T1000 (cell line): Measurements from ENCODE around the gene DENND5A.
"Not testable (repeated sequence)": the region's sequence is repeated elsewhere in the genome, so short reads cannot be mapped to it uniquely, and the experiment has no call there.

Experiments
- DNase-seq: peaks from one replicate; lab custom pipeline; 2025; ENCODE audit warnings: mixed read lengths; lab: John Stamatoyannopoulos, UW

DENND5A gene

DNA sequence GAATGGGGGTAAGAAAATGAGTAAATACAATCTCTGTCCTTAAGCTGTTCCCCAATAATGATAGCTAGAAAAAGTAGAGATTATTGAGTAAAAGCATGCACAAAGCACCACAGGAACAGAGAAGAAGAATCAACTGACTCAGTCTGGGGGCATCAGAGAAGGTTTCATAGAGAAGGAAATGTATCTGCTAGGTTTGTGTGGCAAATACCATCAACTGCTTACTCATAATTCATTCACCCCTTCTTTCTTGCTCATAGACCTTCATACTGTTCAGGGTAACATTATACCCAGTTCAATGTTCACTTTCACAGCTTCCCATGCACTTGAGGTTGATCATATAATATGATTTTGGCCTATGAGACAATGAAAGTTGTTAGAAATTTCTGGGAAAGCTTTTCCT lies 88.6 kb downstream of the DENND5A start:
- DNase-seq, result no peak

DNA sequence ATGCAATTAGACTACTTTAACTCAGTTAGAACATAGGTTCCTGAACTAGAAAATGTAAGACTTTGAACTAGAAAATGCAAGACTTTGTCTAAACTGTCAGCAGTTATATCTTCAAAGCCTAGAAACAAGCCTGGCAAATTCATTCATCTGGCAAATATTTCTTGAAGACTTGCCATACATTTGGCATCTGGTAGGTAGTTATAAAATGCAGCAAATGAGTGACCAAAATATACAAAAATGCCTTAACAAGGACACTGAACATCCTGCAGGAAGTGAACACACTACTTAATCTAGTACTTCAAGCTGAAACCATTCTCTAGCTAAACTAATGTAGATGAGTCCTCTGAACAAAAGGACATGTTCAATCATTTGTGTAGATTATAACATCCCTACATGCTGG lies 89.0 kb downstream of the DENND5A start:
- DNase-seq, result no peak

DNA sequence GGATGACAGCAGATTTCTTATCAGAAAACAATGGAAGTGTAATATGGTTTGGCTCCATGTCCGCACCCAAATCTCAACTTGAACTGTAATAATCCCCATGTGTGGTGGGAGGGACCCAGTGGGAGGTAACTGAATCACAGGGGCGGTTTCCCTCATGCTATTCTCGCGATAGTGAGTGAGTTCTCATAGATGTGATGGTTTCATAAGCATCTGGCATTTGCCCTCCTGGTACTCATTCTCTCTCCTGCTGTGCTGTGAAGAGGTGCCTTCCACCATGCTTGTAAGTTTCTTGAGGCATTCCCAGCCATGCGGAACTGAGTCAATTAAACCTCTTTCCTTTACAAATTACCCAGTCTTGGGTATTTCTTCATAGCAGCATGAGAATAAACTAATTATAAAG lies 92.8 kb downstream of the DENND5A start:
- DNase-seq, result no peak

DNA sequence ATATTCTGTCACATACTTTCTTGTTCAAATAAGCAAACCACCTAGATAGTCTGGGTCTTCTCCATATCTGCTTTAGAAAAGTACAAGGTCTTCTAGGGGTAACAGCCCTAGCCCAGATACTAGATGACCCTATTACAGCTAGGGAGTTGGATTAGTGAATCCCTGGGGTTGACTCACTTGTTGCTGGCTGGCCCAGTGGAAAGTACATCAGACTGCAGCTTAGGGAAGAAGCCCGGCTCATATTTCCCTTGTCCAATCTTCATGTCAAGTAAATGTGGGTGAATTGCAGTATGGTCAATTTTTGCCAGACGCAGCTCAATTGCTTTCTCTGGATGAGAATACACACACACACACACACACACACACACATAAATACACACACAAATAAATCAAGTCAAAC lies 94.7 kb downstream of the DENND5A start:
- no peak for DNase-seq

DNA sequence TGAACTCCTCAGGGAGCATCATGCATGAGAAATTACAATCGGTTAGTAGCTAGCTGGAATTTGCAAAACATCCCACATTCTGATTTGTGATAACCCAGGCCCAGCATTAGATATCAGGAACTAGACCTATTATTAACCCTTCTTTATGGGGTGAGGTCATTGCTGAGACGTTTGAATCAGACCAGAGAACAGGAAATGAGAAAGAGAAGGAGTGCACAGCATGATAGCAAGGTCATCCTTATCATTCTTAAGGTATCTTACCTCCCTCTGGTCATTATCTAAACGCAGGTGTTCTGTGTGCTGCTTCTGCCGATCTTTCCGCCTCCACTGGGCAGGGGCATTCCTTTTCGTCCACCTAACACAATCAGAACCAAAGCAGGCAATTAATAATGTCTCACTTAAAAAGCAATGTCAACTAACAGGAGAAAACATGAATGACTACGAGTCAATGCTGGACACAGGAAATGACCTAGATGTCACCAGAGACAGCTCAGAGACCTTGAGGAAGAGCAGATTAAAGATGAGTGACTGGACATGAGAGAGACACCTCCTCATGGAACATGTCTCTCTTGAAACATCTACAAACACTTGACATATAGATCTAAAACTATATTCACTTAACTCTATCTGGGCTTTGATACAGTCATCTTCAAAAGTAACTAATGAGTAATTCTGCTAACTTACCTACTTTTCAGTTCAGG lies 95.4 kb downstream of the DENND5A start:
- no peak for DNase-seq

DNA sequence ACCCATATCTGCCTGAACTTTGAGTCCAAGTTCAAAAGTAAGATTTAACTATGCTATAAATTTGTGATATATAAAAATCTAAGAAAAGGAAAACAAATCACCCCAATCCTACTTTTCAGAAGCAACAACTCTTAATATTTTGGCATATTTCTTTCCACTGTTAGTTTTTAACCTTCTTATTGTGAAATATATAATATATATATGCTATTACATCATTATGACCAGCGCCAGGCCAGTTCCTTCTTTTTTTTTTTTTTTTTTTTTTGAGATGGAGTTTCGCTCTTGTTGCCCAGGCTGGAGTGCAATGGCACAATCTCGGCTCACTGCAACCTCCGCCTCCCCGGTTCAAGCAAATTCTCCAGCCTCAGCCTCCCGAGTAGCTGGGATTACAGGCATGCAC lies 103.2 kb downstream of the DENND5A start:
- not testable (repeated sequence) for DNase-seq

DNA sequence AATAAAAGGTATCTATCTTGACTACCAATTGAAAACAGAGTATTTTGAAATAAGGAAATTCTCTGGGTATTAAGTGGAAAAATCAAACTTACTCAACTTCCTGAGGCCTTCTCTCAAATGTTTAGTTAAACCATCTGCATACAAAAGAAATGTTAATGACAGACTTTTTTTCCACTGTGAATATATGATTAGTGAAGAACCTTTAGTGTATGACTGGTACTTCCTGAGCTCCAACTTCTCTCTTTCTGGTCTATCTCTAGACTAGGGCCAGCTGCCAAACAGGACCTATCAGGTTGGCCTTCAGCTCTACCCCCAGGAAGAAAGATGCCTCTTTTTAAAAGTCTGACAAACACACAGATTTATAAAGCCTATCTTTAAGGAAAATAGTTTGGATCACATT lies 105.0 kb downstream of the DENND5A start:
- DNase-seq, result no peak

DNA sequence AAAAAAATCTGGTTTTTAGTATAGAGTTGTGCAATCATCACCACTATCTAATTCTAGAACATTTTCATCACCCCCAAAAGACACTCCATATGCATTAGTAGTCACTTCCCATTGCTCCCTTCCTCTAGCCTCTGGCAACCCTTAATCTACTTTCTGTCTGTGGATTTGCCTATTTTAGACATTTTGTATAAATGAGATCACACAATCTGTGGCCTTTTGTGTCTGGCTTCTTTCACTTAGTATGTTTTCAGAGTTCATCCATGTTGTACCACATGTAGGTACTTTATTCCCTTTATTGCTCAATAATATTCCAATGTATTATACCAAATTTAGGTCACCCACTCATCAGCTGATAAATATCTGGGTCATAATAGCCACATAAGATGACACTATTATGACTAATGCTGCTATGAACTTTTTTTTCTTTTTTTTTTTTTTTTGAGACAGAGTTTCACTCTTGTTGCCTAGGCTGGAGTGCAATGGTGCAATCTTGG lies 106.2 kb downstream of the DENND5A start:
- DNase-seq, result no peak

DNA sequence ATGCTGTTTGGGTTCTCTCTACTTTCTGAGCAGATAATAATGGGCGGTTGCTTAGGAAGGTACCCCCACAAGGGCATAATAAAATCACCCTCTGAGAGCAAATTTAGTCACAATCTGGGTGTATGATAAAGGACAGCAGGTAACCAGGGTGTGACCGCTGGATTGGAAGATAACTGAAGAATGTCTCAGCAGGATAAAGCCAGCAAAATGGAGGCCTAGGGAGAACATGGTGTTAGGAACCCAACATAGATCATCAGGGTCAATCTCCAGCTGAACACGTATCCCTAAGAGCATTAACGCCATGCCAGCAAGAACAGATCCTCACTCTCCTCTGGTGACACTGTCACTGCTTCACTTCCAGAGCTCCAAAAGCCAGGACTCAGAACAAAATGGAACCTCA lies 109.2 kb downstream of the DENND5A start:
- no peak for DNase-seq

DNA sequence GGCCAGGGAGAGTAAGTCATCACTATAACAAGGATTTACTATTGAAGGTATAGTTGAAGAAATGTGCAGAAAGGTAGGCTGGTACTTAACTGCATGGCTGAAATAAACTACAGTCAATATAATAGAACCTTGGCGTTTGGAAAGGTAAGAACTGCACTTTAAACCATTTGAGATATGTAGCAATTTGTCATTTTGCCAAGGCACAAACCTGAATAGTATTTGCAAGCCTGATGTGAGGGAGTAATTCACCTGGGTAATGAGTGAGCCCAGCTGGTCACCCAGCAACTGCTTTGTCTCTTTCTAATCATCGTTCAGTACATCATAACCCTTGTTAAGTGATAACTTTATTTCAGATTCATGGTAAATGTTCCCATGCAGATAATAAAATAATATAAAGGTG lies 111.5 kb downstream of the DENND5A start:
- DNase-seq, result no peak

DNA sequence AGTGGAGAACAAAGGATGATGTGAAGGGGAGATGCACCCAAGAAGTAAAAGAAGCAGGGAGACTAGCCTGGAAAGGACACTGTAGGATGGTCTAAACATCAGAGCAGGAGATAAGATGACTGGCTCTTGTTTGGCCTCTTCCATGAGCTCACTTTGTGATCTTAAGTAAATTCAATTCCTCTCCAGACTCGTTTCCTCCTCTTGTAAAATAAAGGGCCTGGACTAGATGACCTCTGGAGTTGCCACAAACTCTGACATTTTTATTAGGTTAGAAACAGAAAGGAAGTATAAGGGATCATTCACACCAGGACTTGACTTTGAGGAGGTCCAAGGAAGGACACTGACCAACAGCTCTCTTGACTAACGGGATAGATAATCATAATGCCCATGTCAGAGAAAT lies 113.5 kb downstream of the DENND5A start:
- DNase-seq, result no peak

DNA sequence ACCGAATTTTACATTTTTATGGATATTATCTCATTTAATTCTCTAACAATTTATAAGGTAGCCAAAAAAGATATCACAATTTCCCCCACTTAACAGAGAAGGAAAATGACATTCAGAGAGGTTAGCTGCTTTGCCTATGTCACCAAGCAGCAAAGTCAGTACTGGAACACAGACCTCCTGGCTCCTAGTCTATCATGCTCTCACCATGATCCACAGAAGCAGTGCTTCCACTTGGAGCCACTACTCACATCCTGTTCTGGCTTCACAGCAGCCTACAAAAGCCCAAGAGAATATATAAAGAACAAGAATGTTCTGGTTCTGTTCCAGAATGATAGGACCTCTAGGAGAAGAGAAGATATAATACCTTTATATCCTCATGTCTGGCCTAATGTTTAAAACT lies 114.2 kb downstream of the DENND5A start:
- no peak for DNase-seq

DNA sequence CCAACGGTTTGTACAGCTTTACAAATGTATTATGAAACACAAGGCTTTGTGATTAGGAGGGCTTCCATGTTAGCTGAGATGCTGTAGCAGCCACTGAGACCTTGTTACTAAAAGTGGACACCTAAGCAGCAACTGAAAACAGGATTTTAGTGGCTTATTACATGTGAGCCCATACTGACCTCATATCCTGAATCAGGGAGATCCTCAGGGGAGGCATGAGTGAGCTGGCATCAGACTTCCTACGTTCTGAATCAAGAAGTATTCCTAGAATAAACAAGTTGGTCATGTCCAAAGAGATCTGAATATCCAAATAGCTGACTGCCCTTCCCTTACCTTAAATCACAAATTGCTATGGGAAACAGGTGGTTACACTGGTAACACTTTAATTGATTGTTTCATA lies 114.6 kb downstream of the DENND5A start:
- no peak for DNase-seq

DNA sequence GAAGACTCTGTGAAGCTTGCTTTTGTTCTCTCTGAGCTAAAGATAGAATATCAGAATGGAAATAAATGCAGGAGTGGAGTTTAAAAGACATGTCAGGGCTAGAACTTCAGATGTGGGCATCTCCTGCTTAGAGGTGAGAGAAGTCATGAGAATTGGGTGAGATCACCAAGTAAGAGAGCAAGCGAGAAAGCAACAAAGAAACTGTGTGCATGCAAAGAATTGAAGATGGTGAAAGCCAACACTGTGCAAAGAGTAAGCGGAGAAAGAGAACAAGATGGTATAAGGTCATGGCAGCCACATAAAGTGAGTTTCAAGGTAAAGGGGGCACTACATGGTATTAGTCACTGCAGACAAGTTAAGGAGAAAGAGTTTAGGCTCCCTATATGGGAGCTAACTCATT lies 116.4 kb downstream of the DENND5A start:
- no peak for DNase-seq

DNA sequence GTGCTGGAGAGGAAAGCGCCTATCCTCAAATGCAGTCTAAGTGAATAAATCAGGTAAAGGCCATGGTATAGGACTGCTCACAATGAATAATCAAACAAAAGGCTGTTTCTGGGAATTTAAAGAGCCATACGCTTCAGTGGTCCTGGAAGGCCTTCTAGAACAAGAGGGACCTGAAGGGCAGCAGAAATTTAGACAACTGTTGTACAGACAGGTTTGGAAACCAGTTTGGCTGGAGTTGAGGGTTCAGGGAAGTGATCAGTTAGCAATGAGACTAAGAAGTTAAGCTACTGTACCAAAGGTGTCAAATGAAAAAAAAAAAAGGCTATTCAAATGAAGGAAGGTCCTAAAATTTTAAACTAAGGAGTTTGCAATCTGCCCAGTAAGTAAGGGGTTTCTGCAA lies 117.1 kb downstream of the DENND5A start:
- no peak for DNase-seq

DNA sequence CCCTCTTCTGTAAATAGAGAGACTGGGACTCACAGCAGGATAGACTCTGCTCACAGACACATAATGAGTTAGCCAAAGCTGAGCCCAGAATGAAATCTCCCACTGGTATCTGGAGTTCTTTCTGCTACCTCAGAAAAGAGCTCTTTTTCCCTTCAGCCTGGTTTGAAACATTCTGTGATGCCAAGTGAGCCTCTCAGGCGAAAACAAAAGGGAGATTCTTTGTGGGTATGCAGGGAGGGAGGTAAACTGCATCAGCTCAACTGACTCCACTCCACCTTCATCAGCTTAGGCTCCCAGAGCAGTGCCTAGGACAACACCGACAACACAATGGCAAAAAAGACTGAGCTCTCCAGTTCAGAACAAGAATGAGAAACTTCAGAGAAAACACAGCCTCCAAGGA lies 118.7 kb downstream of the DENND5A start:
- no peak for DNase-seq

DNA sequence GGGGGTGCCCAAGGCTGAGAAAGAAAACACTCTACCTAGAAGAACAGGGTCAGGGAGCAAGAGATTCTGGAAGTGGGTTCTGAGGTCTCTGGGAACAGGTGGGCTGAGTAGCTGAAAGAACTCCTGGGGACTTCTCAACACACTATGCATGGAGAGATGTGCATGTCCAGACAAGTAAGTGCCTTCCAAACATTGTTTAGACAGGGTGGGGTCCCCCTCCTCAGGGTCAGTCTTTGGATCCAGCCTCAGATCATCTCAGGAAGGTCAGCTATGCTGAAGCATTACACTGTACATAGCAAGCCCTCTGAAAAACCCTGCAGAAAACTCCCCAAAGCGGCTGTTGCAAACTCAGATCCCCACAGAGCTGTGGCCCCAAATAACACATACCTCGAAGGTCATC lies 119.9 kb downstream of the DENND5A start:
- no peak for DNase-seq

DNA sequence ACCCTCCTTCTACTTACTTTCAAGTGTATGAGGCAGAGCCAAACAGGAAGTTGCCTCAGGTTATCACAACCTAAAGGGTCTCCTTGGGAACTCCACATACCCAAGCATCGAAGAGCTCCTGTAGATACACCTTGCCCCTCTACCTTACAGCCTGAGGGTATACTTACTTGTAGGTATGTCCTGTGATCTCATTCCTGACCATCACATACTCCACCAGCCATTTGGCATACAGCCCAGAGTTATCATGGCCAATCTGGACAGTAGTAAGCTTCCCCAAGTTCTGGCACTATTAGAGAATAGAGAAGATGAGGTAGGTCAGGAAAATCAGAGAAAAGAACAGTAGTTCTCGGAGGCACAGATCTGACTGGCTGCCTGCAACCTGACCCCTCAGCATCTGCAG lies 120.3 kb downstream of the DENND5A start:
- DNase-seq, result no peak

DNA sequence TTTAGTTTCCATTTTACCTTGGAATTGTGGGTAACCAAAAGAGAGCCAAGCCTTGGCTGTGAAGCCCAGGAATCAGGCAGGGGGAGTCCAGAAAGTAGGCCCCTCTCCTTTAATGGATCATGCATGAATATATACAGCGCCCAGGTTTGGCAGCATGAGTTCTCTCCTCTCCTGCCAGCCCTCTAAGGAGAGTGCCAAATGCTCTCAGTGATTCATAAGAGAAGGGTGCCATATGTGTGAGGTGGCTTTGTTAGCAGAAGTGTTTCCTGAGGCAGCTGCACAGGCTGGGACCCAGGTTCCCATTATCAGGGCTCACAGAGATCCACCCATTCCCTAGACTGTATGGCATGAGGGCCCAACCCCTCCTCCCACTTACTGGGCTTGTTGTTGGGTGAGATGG lies 121.4 kb downstream of the DENND5A start:
- no peak for DNase-seq

DNA sequence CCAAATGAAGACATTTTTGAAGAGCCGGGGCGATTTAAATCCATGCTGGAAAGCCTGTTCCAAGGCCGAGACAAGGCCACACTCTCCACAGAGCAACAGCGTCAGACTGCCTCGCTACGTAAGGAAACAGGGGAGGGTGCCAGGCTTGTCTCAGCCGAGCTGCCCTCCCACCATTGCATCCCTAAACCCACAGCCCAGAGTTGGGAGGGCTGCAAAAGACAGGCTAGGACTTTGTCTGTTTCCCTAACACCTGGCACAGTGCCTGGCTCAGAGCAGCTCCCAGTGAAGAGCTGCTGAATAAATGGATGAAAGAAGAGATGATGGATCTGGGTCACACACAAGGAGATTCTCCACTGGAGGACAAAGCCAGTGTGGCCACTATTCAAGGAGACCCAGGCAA lies 122.4 kb downstream of the DENND5A start:
- no peak for DNase-seq

DNA sequence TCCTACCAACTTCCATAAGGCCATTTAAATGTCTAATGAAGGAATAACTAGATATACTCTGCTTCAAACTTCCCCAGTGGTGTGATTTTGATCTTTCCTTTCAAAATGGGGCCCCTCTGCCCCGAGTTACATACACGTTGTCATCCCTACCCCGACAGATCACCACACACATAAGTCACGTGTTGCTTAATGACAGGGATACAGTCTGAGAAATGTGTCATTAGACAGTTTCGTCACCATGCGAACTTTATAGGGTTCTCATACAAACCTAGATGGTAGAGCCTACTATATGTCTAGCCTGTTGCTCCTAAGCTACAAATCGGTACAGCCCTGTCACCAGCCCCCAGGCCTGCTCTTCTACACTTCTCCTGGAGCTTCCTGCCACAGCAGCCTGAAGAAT lies 124.0 kb downstream of the DENND5A start:
- DNase-seq, result no peak

DNA sequence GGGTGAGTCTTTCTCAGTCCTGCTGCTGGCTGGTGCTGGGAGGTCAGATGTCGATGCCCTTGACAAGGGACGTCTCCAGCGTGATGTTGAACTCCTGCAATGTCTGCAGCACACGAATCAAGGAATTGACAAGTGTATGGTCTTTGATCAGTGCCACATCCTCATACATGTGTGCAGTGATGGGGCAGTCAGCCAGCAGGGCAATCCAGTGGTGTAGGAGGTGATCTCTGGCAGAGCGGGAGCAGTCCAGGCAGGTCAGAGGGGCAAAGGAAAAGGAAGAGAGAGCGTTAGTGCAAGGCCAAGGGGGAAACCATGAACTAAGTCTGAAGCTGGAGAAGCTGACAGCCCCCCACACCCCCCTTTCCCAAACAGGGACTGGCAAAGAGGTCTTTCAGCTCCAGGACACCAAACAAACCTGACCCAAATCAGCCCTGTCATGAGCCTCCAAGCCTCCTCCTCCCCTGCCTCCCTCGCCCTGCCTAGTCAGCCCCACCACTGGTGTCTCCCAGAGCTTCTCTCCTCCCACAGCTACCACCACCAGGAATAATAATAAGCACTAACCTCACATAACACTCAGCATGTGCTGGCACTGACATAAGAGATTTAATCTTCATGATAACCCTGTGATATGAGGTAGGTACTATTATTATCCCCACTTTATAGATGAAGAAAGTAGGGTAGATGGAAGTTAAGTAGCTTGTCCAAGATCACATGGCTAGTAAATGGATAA lies 125.4 kb downstream of the DENND5A start:
- DNase-seq, result no peak
